Measurements from ENCODE around the gene OR8D1.

OR8D1 gene

DNA sequence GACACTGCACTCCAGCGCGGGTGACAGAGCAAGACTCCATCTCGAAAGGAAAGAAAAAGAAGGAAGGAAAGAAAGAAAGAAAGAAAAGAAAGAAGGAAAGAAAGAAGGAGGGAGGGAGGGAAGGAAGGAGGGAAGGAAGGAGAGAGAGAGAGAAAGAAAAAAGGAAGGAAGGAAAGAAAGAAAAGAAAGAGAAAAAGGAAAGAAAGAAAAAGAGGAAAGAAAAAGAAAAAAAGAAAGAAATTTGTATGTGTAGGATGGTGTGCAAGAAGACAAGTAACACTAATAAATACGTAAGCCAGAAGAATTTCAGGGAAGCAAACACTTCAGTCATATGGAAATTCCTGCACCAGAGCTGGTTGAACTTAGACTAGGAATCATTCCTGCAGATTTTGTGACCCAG, 618 bp downstream of the OR8D1 start:
- TF ChIP-seq CTCF (IDR thresholded peaks at IDR 0.05; ENCODE audit: borderline replicate concordance, control extremely low read depth, extremely low read depth, insufficient read depth, missing control alignments), result no peak
- no peak for DNase-seq (ENCODE audit: low spot score)
- in situ Hi-C loops (cut with MboI; ENCODE audit: low sequenced_read_pairs, unreplicated experiment), result no loop called here

DNA sequence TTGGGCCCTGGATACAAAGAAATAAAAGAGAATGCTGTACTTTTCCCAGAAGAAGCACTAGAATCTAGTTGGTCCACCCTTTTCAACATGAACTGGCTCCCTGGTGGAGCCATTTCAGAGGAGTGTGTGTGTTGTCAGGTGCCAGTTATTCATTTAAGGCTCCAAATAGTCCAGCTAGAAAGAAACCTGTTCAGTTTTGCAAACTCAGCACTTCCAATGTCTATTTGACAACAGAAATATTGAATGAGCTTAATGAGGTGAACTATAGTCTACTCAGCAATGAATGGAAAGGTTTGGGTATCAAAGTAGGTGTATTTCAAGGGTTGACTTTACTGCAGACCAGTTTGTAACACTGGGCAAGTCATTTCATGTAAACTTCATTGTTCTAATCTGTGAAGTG, 2.1 kb downstream of the OR8D1 start:
- in situ Hi-C loops (cut with MboI; ENCODE audit: low sequenced_read_pairs, unreplicated experiment), result no loop called here
- no peak for DNase-seq (ENCODE audit: low spot score)
- TF ChIP-seq CTCF (IDR thresholded peaks at IDR 0.05; ENCODE audit: borderline replicate concordance, control extremely low read depth, extremely low read depth, insufficient read depth, missing control alignments), result no peak

DNA sequence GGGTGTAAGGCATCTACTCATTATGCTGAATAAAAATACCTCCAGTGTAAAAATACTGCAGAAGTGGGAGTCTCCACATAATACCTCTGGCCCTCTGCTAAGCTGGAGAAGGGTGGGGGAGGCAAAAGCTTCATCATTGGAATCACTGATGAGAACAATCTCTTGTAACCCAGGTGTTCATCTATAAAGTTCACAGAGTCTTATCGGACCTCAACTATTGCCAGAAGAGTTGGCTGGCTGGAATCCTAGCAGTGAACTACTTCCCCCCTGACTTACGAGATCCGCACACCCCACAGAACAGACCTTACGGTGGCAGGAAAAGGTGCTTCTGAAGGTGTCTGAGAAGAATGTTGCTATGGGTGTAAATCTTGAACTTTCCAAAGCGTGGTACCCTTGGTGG, 2.5 kb downstream of the OR8D1 start:
- no peak for DNase-seq (ENCODE audit: low spot score)
- no peak for TF ChIP-seq CTCF (IDR thresholded peaks at IDR 0.05; ENCODE audit: borderline replicate concordance, control extremely low read depth, extremely low read depth, insufficient read depth, missing control alignments)
- in situ Hi-C loops (cut with MboI; ENCODE audit: low sequenced_read_pairs, unreplicated experiment), result no loop called here

DNA sequence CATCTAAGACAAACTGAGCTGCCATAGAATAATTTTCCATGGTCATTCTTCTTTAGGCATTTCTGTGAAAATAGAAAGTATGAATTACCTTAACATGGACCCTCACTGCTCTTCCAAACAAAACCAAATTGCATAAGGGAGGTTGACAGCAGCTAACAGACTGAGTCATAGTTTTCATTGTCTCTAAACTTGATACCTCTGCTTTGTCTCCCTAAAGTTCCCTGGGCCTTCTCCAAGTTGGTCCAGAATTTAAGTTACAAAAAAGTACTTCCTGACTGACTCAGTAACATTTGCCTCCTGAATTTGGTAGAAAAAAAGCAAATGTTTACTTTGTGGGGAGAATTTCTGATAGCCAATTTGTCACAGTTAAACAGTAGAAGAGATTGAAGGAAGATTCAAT, 3.0 kb downstream of the OR8D1 start:
- in situ Hi-C loops (cut with MboI; ENCODE audit: low sequenced_read_pairs, unreplicated experiment), result no loop called here
- no peak for DNase-seq (ENCODE audit: low spot score)
- no peak for TF ChIP-seq CTCF (IDR thresholded peaks at IDR 0.05; ENCODE audit: borderline replicate concordance, control extremely low read depth, extremely low read depth, insufficient read depth, missing control alignments)

GRCh38 chr11:124307093-124307492, 6.7 kb downstream of the OR8D1 start:
- in situ Hi-C loops (cut with MboI; ENCODE audit: low sequenced_read_pairs, unreplicated experiment), result no loop called here
- no peak for DNase-seq (ENCODE audit: low spot score)
- TF ChIP-seq CTCF (IDR thresholded peaks at IDR 0.05; ENCODE audit: borderline replicate concordance, control extremely low read depth, extremely low read depth, insufficient read depth, missing control alignments), result no peak

- DNase-seq (ENCODE audit: low spot score), result no peak
- in situ Hi-C loops (cut with MboI; ENCODE audit: low sequenced_read_pairs, unreplicated experiment), result no loop called here
- no peak for TF ChIP-seq CTCF (IDR thresholded peaks at IDR 0.05; ENCODE audit: borderline replicate concordance, control extremely low read depth, extremely low read depth, insufficient read depth, missing control alignments)
Measured at GRCh38 chr11:124302347-124303125, 11.2 kb downstream of the OR8D1 start.

Data from GM13976 (cell line).